Left ventricle myocardium inferior (tissue), 1 donor: Measurements from ENCODE around the gene DLGAP3. TPM values are rescaled to one million over a fixed set of nuclear protein-coding genes. Genes with fewer than 3 reads are reported as not detected.

Source experiments
- DNase-seq: peaks from one replicate; pipeline ENCODE4 v3.0.0-alpha.2; 2020
- H3K27ac ChIP-seq: fragments of 200-600 bp; replicated peaks from 2 replicates; pipeline ENCODE4 v1.8.0; 2021
- H3K27me3 ChIP-seq: fragments of 200-600 bp; 2 replicates; pipeline ENCODE4 v1.8.0; 2021; ENCODE audit warnings: low read depth
- H3K36me3 ChIP-seq: fragments of 200-600 bp; 2 replicates; pipeline ENCODE4 v1.8.0; 2021
- H3K4me1 ChIP-seq: fragments of 200-600 bp; 2 replicates; pipeline ENCODE4 v1.8.0; 2021
- H3K4me3 ChIP-seq: fragments of 200-600 bp; 2 replicates; pipeline ENCODE4 v1.8.0; 2021; ENCODE audit warnings: mild to moderate bottlenecking, moderate library complexity
- H3K9me3 ChIP-seq: fragments of 200-600 bp; replicated peaks from 2 replicates; pipeline ENCODE4 v1.8.0; 2021
- intact Hi-C: fragments of 100-400 bp; cut with micrococcal nuclease; formaldehyde crosslinking; loops from one replicate; pipeline ENCODE4 v1.11.0; 2022
- total RNA-seq: library from RNA; stranded (reverse); fragmentation: NEBNext Ultra II Directional; extraction: Animal tissue kit (Norgen Biotek cat#: 25700); gene quantifications from one replicate; pipeline ENCODE4 v1.2.1, GENCODE V29; 2021
- TF ChIP-seq, protein P1 (sequence below): fragments of 200-600 bp; IDR thresholded peaks from 2 replicates; pipeline ENCODE4 v1.8.0; 2021; ENCODE audit warnings: antibody characterized with exemption, mild to moderate bottlenecking, borderline replicate concordance
- donor health status: DM: no; HTN: yes; CAD: no; lungs with severe emphysema.

Gene DLGAP3
- total RNA-seq, 1 donor from 2014 or later = 0.05 TPM

DNA sequence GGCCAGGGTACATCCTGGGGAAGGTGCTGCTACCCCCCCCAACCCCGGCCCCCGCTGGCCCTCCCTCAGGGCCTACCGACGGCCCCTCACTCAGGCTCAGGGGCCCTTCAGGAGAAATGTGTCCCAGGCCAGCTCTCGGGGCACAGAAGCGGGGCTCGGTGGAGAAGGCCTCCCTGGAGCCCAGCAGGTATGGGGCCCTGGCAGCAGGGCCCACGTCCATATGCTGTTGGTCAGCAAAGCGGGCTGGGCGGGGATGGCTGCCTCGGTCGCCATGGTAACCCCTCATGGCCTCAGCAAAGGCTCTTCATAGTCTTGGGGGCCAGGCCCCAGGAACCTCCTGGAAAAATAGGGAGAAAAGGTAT is 24.4 kb downstream of the DLGAP3 start:
- Histone ChIP-seq H3K27ac (no peak overlapping the region), H3K27me3 (peaks cover 55% of the 10 kb centered on the region), H3K4me1 (no peaks in the 10 kb centered on the region), H3K36me3 (no peaks in the 10 kb centered on the region), H3K9me3 (no peaks in the 10 kb centered on the region), H3K4me3 (no peak overlapping the region)
- TF ChIP-seq, protein P1, sequence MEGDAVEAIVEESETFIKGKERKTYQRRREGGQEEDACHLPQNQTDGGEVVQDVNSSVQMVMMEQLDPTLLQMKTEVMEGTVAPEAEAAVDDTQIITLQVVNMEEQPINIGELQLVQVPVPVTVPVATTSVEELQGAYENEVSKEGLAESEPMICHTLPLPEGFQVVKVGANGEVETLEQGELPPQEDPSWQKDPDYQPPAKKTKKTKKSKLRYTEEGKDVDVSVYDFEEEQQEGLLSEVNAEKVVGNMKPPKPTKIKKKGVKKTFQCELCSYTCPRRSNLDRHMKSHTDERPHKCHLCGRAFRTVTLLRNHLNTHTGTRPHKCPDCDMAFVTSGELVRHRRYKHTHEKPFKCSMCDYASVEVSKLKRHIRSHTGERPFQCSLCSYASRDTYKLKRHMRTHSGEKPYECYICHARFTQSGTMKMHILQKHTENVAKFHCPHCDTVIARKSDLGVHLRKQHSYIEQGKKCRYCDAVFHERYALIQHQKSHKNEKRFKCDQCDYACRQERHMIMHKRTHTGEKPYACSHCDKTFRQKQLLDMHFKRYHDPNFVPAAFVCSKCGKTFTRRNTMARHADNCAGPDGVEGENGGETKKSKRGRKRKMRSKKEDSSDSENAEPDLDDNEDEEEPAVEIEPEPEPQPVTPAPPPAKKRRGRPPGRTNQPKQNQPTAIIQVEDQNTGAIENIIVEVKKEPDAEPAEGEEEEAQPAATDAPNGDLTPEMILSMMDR = no peak
- intact Hi-C loops = no loop called here
- DNase-seq = no peak

DNA sequence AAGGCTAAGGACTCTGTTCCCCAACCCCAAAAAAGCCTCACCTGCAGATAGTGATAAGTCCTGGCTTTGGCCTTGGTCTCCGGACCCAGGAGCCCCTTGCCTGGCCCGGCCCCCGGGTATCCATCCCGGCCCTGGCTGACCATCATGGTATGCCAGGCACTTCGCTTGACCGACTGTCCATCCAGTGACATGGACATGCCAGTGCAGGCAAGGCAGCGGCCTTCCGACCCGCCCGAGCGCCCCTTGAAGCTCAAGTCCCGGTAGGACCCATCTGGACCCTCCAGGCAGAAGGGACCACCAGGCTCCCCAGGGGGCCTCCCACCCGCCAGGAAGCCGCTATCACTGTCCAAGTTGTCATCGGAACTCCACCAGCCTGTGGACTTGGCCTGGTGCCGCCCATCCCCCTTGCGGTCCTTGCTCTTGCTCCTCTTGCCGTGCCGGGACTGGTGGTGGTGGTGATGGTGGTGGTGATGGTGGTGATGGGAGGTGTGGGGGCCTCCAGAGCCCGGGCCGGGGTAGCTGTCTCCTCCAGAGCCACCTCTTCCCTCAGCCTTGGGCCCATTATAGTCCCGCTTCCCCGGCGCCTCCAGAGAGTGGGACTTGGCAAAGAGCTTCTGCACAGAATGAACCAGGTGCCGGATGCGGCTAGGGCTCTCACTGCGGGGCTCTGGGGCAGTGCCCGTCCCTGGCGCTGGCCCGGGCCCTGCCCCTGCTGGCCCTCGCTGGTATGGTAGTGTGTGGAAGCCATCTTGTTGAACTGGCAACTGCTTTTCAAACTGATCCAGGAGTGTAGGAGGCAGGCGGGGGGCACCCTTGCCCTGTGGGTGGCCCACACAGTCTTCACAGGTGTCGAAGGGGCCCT is 25.0 kb downstream of the DLGAP3 start:
- H3K27ac ChIP-seq = no peak overlapping the region
- DNase-seq = no peak
- no peaks in the 10 kb centered on the region for H3K36me3 ChIP-seq
- H3K4me3 ChIP-seq = no peak overlapping the region
- intact Hi-C loops = no loop called here
- no peaks in the 10 kb centered on the region for H3K9me3 ChIP-seq
- peaks cover 60% of the 10 kb centered on the region for H3K27me3 ChIP-seq
- H3K4me1 ChIP-seq = no peaks in the 10 kb centered on the region
- TF ChIP-seq, protein P1 = no peak

DNA sequence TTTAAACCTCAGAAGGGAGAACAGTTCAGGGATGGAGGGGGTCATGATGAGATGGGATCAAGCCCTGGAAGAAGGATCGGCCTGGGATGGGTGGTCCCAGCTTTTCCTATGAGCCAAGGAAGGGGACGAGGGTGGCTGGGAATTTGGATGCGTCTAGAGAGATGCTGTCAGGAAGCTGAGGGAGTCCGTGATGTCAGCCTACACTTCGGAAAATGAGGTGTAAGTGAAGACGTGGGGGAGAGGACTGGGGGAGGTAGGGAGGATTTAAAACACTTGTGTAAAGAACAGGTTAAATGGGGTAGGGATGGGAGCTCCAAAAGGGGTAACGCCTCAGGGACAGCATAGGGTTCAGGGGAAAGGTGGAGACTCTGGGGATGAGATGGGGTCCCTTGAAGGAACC is 27.5 kb downstream of the DLGAP3 start:
- no peaks in the 10 kb centered on the region for H3K36me3 ChIP-seq
- TF ChIP-seq, protein P1 = no peak
- H3K27ac ChIP-seq = no peak overlapping the region
- H3K4me1 ChIP-seq = peaks cover 9% of the 10 kb centered on the region
- intact Hi-C loops = no loop called here
- H3K27me3 ChIP-seq = peaks cover 49% of the 10 kb centered on the region
- H3K9me3 ChIP-seq = no peaks in the 10 kb centered on the region
- H3K4me3 ChIP-seq = no peak overlapping the region
- DNase-seq = no peak

DNA sequence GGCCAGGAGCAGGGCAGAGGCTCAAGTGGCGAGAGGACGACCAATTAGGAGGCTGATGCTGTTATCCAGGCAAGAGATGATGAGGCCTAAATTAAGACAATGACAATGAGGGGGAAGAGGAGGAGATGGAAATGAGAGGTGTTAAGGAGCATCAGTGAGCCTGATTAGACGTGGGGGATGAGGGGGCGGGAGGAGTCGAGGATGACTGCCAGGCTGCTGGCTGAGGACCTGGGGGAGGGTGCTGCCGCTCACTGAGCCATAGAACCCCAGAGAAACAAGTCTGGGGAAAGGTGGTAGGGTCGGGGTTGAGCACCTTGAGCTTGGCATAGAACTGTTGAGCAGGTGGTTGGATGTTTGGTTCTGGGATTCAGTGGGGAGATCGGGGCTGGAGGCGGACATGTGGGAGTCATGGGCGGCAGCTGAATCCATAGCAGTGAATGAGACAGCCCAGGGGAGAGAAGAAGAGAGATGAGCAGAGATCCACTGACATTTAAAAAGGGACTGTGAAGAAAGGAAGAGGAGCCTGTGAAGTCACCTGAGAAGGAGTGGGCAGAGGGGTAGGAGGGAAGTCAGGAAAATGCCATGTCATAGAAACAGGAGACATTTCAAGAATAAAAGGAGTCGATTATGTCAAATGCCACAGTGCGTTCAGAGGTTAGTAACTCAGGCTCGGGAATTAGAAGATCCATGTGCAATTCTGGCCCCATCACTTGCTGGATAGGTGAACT is 28.5 kb downstream of the DLGAP3 start:
- H3K36me3 ChIP-seq = no peaks in the 10 kb centered on the region
- H3K27ac ChIP-seq = no peak overlapping the region
- TF ChIP-seq, protein P1 = no peak
- DNase-seq = no peak
- intact Hi-C loops = no loop called here
- no peaks in the 10 kb centered on the region for H3K9me3 ChIP-seq
- H3K27me3 ChIP-seq = peaks cover 44% of the 10 kb centered on the region
- H3K4me1 ChIP-seq = peaks cover 9% of the 10 kb centered on the region
- H3K4me3 ChIP-seq = no peak overlapping the region

DNA sequence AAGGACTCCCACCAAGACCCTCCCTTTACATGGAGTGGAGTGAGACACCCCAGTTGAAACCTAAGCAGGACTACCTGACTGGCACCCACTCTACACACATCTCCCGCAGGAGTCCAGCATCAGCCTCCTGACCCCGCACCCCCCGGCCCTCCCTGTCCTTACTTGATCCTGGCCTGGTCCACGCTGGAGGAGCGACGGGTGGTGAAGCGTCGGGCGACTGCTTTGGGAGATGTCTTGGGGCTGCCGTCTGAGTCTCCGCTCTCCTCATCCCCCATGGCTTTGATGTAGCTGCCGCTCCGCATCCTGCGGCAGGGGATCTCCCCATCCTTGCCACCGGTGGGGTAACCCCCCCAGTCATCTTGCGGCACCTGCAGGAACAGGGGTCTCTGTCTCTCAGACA is 29.5 kb downstream of the DLGAP3 start:
- Histone ChIP-seq H3K4me3 (no peak overlapping the region), H3K36me3 (no peaks in the 10 kb centered on the region), H3K9me3 (no peaks in the 10 kb centered on the region), H3K27ac (no peak overlapping the region), H3K27me3 (peaks cover 42% of the 10 kb centered on the region), H3K4me1 (peaks cover 9% of the 10 kb centered on the region)
- TF ChIP-seq, protein P1 = no peak
- intact Hi-C loops = no loop called here
- no peak for DNase-seq
